H1 (cell line): ENCODE data around the gene GPC3. TPM values are rescaled to one million over a fixed set of nuclear protein-coding genes. Genes with fewer than 3 reads are reported as not detected.

Experiments used
- TEAD4 ChIP-seq: IDR thresholded peaks from 2 replicates; pipeline ENCODE4 v1.6.1; 2012; ENCODE audit warnings: low read depth, low read length, inconsistent platforms, mixed read lengths
- polyA plus RNA-seq, 7 experiments: library from polyadenylated mRNA; depleted of rRNA in 3 of 7; stranded (reverse) in 5 of 7; unstranded in 2 of 7; fragments of >200 nt in 5 of 7; fragments of 200-250 nt in 2 of 7; gene quantifications; 1 replicate in 5 of 7; 2 replicates in 1 of 7; 4 replicates in 1 of 7; pipeline versions ENCODE4 v1.2.1 to v1.2.3, GENCODE V29; 2011 to 2013; ENCODE audit warnings: missing spikeins in 2 of 7, mixed read lengths in 2 of 7
- total RNA-seq: library from RNA; stranded (reverse); fragmentation: NEBNext Ultra II Directional; extraction: Animal tissue kit (Norgen Biotek cat#: 25700); gene quantifications from 2 replicates; pipeline ENCODE4 v1.2.1, GENCODE V29; 2021
- TF ChIP-seq, protein P1 (sequence below): fragments of 300-600 bp; sonication (generic); IDR thresholded peaks from 2 replicates; pipeline ENCODE4 v1.7.1; 2012; ENCODE audit warnings: low read length, moderate library complexity, mild to moderate bottlenecking, inconsistent platforms; ENCODE audit not compliant: insufficient replicate concordance
- TF ChIP-seq, protein P2 (sequence below): IDR thresholded peaks from 2 replicates; pipeline ENCODE4 v1.6.1; 2011; ENCODE audit warnings: low read length, improper control_type of control experiment

Gene GPC3
- total and polyA plus RNA-seq, 2 of the 8 experiments (the other 6 are each of a cell fraction or from before 2014, with no cell fraction given): 64.8 to 71.9 TPM

DNA sequence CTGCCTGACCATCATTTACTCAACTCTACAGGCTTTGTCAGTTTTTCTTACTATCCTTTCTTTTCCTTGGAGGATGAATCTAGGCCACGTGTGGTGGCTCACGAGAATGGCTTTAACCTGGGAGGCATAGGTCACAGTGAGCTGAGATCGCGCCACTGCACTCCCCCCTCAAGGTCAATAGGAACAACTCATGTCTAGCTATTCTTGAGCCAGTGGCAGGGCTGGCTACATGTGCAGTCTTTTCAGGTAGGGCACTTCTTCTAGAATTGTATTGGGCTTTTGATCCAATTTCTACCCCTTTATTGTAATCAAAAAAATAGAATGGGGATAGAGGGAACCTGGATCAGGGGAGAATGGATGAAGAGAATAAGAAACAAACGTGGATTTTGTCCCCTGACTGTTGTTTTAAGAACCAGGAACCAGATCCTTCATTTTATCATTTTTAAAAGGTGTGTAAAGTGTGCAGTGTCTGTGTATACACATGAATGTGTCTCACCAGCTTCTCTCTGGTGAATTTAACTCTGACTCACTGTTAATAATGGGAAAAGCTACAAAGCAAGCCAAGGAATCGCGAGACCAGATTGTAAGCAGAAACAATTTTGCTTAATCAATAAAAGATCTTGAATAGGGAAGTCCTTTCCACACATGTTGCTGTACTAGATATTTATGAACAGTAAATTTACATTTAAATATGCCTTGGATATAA is 286.2 kb downstream of the GPC3 start (continued):
- TF ChIP-seq, protein P1, sequence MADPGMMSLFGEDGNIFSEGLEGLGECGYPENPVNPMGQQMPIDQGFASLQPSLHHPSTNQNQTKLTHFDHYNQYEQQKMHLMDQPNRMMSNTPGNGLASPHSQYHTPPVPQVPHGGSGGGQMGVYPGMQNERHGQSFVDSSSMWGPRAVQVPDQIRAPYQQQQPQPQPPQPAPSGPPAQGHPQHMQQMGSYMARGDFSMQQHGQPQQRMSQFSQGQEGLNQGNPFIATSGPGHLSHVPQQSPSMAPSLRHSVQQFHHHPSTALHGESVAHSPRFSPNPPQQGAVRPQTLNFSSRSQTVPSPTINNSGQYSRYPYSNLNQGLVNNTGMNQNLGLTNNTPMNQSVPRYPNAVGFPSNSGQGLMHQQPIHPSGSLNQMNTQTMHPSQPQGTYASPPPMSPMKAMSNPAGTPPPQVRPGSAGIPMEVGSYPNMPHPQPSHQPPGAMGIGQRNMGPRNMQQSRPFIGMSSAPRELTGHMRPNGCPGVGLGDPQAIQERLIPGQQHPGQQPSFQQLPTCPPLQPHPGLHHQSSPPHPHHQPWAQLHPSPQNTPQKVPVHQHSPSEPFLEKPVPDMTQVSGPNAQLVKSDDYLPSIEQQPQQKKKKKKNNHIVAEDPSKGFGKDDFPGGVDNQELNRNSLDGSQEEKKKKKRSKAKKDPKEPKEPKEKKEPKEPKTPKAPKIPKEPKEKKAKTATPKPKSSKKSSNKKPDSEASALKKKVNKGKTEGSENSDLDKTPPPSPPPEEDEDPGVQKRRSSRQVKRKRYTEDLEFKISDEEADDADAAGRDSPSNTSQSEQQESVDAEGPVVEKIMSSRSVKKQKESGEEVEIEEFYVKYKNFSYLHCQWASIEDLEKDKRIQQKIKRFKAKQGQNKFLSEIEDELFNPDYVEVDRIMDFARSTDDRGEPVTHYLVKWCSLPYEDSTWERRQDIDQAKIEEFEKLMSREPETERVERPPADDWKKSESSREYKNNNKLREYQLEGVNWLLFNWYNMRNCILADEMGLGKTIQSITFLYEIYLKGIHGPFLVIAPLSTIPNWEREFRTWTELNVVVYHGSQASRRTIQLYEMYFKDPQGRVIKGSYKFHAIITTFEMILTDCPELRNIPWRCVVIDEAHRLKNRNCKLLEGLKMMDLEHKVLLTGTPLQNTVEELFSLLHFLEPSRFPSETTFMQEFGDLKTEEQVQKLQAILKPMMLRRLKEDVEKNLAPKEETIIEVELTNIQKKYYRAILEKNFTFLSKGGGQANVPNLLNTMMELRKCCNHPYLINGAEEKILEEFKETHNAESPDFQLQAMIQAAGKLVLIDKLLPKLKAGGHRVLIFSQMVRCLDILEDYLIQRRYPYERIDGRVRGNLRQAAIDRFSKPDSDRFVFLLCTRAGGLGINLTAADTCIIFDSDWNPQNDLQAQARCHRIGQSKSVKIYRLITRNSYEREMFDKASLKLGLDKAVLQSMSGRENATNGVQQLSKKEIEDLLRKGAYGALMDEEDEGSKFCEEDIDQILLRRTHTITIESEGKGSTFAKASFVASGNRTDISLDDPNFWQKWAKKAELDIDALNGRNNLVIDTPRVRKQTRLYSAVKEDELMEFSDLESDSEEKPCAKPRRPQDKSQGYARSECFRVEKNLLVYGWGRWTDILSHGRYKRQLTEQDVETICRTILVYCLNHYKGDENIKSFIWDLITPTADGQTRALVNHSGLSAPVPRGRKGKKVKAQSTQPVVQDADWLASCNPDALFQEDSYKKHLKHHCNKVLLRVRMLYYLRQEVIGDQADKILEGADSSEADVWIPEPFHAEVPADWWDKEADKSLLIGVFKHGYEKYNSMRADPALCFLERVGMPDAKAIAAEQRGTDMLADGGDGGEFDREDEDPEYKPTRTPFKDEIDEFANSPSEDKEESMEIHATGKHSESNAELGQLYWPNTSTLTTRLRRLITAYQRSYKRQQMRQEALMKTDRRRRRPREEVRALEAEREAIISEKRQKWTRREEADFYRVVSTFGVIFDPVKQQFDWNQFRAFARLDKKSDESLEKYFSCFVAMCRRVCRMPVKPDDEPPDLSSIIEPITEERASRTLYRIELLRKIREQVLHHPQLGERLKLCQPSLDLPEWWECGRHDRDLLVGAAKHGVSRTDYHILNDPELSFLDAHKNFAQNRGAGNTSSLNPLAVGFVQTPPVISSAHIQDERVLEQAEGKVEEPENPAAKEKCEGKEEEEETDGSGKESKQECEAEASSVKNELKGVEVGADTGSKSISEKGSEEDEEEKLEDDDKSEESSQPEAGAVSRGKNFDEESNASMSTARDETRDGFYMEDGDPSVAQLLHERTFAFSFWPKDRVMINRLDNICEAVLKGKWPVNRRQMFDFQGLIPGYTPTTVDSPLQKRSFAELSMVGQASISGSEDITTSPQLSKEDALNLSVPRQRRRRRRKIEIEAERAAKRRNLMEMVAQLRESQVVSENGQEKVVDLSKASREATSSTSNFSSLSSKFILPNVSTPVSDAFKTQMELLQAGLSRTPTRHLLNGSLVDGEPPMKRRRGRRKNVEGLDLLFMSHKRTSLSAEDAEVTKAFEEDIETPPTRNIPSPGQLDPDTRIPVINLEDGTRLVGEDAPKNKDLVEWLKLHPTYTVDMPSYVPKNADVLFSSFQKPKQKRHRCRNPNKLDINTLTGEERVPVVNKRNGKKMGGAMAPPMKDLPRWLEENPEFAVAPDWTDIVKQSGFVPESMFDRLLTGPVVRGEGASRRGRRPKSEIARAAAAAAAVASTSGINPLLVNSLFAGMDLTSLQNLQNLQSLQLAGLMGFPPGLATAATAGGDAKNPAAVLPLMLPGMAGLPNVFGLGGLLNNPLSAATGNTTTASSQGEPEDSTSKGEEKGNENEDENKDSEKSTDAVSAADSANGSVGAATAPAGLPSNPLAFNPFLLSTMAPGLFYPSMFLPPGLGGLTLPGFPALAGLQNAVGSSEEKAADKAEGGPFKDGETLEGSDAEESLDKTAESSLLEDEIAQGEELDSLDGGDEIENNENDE: no peak
- TF ChIP-seq, protein P2, sequence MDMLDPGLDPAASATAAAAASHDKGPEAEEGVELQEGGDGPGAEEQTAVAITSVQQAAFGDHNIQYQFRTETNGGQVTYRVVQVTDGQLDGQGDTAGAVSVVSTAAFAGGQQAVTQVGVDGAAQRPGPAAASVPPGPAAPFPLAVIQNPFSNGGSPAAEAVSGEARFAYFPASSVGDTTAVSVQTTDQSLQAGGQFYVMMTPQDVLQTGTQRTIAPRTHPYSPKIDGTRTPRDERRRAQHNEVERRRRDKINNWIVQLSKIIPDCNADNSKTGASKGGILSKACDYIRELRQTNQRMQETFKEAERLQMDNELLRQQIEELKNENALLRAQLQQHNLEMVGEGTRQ: no peak
- no peak for TF ChIP-seq TEAD4
